ENCODE data around the gene FMO2. TPM values are rescaled to one million over a fixed set of nuclear protein-coding genes. Genes with fewer than 3 reads are reported as not detected.

FMO2 gene
- total RNA-seq, 1 donor from 2014 or later, result not detected

- no peak overlapping the region for H3K4me3 Mint-ChIP-seq (ENCODE audit: unreplicated experiment)
- no peak overlapping the region for H3K27ac Mint-ChIP-seq (ENCODE audit: unreplicated experiment)
- no peaks in the 10 kb centered on the region for H3K9me3 Mint-ChIP-seq (ENCODE audit: unreplicated experiment)
- TF ChIP-seq, protein P1, sequence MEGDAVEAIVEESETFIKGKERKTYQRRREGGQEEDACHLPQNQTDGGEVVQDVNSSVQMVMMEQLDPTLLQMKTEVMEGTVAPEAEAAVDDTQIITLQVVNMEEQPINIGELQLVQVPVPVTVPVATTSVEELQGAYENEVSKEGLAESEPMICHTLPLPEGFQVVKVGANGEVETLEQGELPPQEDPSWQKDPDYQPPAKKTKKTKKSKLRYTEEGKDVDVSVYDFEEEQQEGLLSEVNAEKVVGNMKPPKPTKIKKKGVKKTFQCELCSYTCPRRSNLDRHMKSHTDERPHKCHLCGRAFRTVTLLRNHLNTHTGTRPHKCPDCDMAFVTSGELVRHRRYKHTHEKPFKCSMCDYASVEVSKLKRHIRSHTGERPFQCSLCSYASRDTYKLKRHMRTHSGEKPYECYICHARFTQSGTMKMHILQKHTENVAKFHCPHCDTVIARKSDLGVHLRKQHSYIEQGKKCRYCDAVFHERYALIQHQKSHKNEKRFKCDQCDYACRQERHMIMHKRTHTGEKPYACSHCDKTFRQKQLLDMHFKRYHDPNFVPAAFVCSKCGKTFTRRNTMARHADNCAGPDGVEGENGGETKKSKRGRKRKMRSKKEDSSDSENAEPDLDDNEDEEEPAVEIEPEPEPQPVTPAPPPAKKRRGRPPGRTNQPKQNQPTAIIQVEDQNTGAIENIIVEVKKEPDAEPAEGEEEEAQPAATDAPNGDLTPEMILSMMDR (IDR thresholded peaks at IDR 0.05; ENCODE audit: unreplicated experiment), result no peak
- no peak for DNase-seq (ENCODE audit: low spot score)
- peaks cover 2% of the 10 kb centered on the region for H3K4me1 Mint-ChIP-seq (ENCODE audit: unreplicated experiment)
- no peaks in the 10 kb centered on the region for H3K36me3 Mint-ChIP-seq (ENCODE audit: low read depth, unreplicated experiment)
- peaks cover 2% of the 10 kb centered on the region for H3K27me3 Mint-ChIP-seq (ENCODE audit: unreplicated experiment)
These were observed 44.0 kb upstream of the FMO2 start for GRCh38 chr1:171140956-171141687.

DNA sequence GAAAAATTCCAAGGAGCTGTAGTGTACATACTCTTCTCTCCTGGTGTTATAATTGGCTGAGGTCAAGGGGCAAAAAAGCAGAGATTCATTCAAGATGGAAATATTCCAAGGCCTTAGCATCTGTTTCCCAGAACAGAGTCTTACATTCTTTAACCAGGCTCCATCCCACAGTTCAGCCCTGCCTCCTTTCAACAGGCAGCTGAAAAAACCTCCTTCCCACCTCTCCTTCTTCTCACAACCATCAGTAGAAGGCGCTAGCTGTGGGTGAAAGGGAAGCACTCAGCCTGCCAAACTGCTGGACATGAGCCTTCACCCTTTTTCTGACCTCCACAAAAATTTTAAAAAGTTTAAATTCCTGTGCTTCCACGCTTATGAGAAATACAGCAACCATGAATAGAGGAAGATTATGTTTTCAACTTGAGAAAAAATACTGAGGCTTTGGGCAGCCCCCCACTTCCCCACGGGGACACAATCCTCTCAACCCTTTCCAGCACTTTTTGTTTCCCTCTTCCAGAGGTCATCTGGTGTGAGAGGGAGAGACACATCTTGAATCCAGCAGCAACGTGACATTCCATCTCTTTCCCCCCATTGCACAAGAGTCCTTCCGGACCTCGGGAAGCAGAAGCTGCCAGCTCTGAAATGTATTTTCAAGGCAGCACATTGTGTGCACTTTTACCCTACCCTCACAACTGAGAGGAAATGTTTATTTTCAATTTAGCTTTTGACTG, 43.2 kb upstream of the FMO2 start:
- no peak overlapping the region for H3K27ac Mint-ChIP-seq (ENCODE audit: unreplicated experiment)
- peaks cover 2% of the 10 kb centered on the region for H3K4me1 Mint-ChIP-seq (ENCODE audit: unreplicated experiment)
- no peaks in the 10 kb centered on the region for H3K9me3 Mint-ChIP-seq (ENCODE audit: unreplicated experiment)
- peaks cover 2% of the 10 kb centered on the region for H3K27me3 Mint-ChIP-seq (ENCODE audit: unreplicated experiment)
- TF ChIP-seq, protein P1 (IDR thresholded peaks at IDR 0.05; ENCODE audit: unreplicated experiment), result no peak
- no peaks in the 10 kb centered on the region for H3K36me3 Mint-ChIP-seq (ENCODE audit: low read depth, unreplicated experiment)
- H3K4me3 Mint-ChIP-seq (ENCODE audit: unreplicated experiment), result no peak overlapping the region
- no peak for DNase-seq (ENCODE audit: low spot score)

DNA sequence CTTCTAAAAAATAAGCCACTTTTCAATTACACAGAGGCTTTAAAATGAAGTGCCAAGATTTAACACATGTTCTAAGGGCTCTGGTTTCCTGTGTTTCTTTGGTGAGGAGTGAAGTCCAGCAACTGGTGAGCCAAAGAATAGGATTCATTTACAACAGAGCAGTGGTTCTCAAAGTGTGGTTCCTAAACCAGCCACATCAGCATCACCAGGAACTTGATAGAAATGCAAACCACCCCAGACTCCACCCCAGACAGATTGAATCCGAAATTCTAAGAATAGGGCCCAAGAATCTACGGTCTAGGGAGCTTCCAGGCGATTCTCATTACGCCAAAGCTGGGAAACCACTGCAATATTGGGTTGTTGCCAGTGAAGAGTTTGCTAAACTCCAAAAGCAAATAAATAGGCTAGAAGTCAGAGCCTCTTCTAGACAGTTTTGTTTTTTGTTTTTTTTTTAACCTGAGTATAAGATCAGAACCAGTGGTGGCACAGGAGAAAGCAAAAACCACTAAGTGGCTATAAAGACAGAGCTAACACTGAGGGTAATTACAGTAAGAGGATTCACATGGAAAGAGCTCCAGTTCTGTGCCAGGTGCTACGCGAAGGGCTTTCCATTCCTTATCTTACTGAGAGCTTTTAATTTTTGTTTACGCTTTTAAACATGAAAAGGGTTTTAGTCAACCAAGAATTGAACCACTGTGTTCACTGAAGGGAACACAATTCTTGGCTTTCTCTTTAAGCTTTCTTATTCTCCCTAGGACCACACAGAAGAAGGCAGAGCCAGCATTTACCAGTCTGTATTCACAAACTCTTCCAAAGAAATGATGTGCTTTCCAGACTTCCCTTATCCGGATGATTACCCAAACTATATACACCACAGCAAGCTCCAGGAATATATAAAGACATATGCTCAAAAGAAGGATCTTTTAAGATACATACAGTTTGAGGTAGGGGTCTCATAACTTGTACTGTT, 42.4 kb upstream of the FMO2 start:
- no peaks in the 10 kb centered on the region for H3K9me3 Mint-ChIP-seq (ENCODE audit: unreplicated experiment)
- no peak for DNase-seq (ENCODE audit: low spot score)
- no peak overlapping the region for H3K27ac Mint-ChIP-seq (ENCODE audit: unreplicated experiment)
- TF ChIP-seq, protein P1 (IDR thresholded peaks at IDR 0.05; ENCODE audit: unreplicated experiment), result no peak
- peaks cover 2% of the 10 kb centered on the region for H3K27me3 Mint-ChIP-seq (ENCODE audit: unreplicated experiment)
- H3K4me1 Mint-ChIP-seq (ENCODE audit: unreplicated experiment), result peaks cover 2% of the 10 kb centered on the region
- no peak overlapping the region for H3K4me3 Mint-ChIP-seq (ENCODE audit: unreplicated experiment)
- H3K36me3 Mint-ChIP-seq (ENCODE audit: low read depth, unreplicated experiment), result no peaks in the 10 kb centered on the region

DNA sequence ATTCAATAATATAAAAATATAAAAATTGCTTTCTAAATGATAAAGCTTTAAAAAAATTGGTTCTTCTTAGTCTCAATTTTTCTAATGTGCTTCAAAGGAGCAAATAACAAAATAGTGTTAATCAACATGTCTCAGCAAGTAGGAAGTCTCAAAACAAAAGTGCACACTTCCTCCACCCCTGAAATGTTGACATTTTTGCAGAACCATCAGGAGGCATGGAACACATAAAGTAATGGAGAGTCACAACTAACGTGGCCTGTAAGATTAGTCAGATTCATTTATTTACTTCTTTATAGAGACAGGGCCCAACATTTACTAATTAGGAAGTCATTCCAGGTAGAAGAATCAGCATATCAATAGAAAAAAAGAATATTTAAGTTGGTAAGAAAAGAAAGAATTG, 34.9 kb upstream of the FMO2 start:
- TF ChIP-seq, protein P1 (IDR thresholded peaks at IDR 0.05; ENCODE audit: unreplicated experiment), result no peak
- no peak overlapping the region for H3K4me3 Mint-ChIP-seq (ENCODE audit: unreplicated experiment)
- DNase-seq (ENCODE audit: low spot score), result no peak
- H3K4me1 Mint-ChIP-seq (ENCODE audit: unreplicated experiment), result no peaks in the 10 kb centered on the region
- no peaks in the 10 kb centered on the region for H3K9me3 Mint-ChIP-seq (ENCODE audit: unreplicated experiment)
- H3K27ac Mint-ChIP-seq (ENCODE audit: unreplicated experiment), result no peak overlapping the region
- H3K27me3 Mint-ChIP-seq (ENCODE audit: unreplicated experiment), result peaks cover 2% of the 10 kb centered on the region
- no peaks in the 10 kb centered on the region for H3K36me3 Mint-ChIP-seq (ENCODE audit: low read depth, unreplicated experiment)

Measured in endothelial cell (in vitro differentiated cells).